ENCODE results near the gene ZNF296. TPM values are rescaled to one million over a fixed set of nuclear protein-coding genes. Genes with fewer than 3 reads are reported as not detected.

Gene ZNF296
- total and polyA plus RNA-seq, 2 of the 13 experiments (the other 11 are each of a cell fraction or from before 2014, with no cell fraction given): 0.26 to 0.62 TPM

- TF ChIP-seq ZNF142 (CRISPR knock-in tag; IDR thresholded peaks at IDR 0.05): no peak
- TF ChIP-seq ZNF672 (CRISPR knock-in tag; IDR thresholded peaks at IDR 0.05): no peak
- no peak for TF ChIP-seq ZNF30 (CRISPR knock-in tag; IDR thresholded peaks at IDR 0.05)
- no peak for TF ChIP-seq HMGXB3 (CRISPR knock-in tag; IDR thresholded peaks at IDR 0.05; ENCODE audit: borderline replicate concordance)
- TF ChIP-seq GATAD2A (CRISPR knock-in tag; IDR thresholded peaks at IDR 0.05): peak; percentile 90
- TF ChIP-seq ZNF75D (CRISPR knock-in tag; IDR thresholded peaks at IDR 0.05; ENCODE audit: borderline replicate concordance): peak; percentile 84; the same call in 1 of the 2 replicates
- no peak for TF ChIP-seq YEATS2 (CRISPR knock-in tag; IDR thresholded peaks at IDR 0.05; ENCODE audit: borderline replicate concordance)
- TF ChIP-seq AHR (CRISPR knock-in tag; IDR thresholded peaks at IDR 0.05): no peak
- TF ChIP-seq ZSCAN22 (CRISPR knock-in tag; IDR thresholded peaks at IDR 0.05): no peak
- TF ChIP-seq SP5 (CRISPR knock-in tag; IDR thresholded peaks at IDR 0.05; ENCODE audit: borderline replicate concordance, low read depth): no peak; the same call in 1 of the 2 replicates
- TF ChIP-seq SRF (IDR thresholded peaks at IDR 0.05; ENCODE audit: low read depth, low read length): no peak
- TF ChIP-seq ZNF232 (CRISPR knock-in tag; IDR thresholded peaks at IDR 0.05; ENCODE audit: borderline replicate concordance): no peak
- 0 out of 2 replicates have a peak, but pooled peaks have one; percentile 35 for TF ChIP-seq ZNF607 (CRISPR knock-in tag; IDR thresholded peaks at IDR 0.05; ENCODE audit: borderline replicate concordance)
- no peak; the same call in 1 of the 2 replicates for TF ChIP-seq MEF2D (CRISPR knock-in tag; IDR thresholded peaks at IDR 0.05)
- no peak for TF ChIP-seq HNRNPH1 (optimal IDR thresholded peaks at IDR 0.05; ENCODE audit: low read depth, low read length)
- no peak; the same call in 1 of the 2 replicates for TF ChIP-seq ZSCAN21 (CRISPR knock-in tag; IDR thresholded peaks at IDR 0.05; ENCODE audit: borderline replicate concordance)
- no peak for TF ChIP-seq TEAD2 (CRISPR knock-in tag; IDR thresholded peaks at IDR 0.05)
Measured at GRCh38 chr19:45103508-45104319, 27.4 kb upstream of the ZNF296 start (continued).
